C4-2B (cell line): ENCODE data around the gene FOXC2.

Experiments used
- CTCF ChIP-seq: fragments of 450-650 bp; conservative IDR thresholded peaks from 2 replicates; pipeline ENCODE4 v1.5.1; 2017; ENCODE audit warnings: mild to moderate bottlenecking
- ZFX ChIP-seq: fragments of 450-650 bp; IDR thresholded peaks from 2 replicates; pipeline ENCODE4 v1.6.1; 2017

GRCh38 chr16:86590501-86591144 lies 24.0 kb downstream of the FOXC2 start:
- no peak for TF ChIP-seq CTCF
- TF ChIP-seq ZFX, result no peak
